IMR-90 (cell line): Measurements from ENCODE around the gene CCDC102A. TPM values are rescaled to one million over a fixed set of nuclear protein-coding genes. Genes with fewer than 3 reads are reported as not detected.

Source experiments
- ATAC-seq: fragments of 200-7000 bp; cut with Tn5 transposase; 2 replicates; pipeline ENCODE4 v1.9.1; 2020; ENCODE audit warnings: low read depth, mild to moderate bottlenecking, moderate library complexity
- BruUV-seq: library from RNA; stranded (reverse); fragments of 400-500 nt; replicated peaks from 2 replicates; lab custom pipeline; 2021; lab: Mats Ljungman, UMichigan
- CTCF ChIA-PET: fragments of 300-600 bp; formaldehyde crosslinking; extraction: SDS; loops from one replicate; lab custom pipeline; 2021; ENCODE audit warnings: antibody characterized with exemption; lab: Yijun Ruan, JAX
- POLR2A ChIA-PET: fragments of 300-600 bp; sonication (Branson Sonifier 250); formaldehyde crosslinking; loops from one replicate; lab custom pipeline; 2022; ENCODE audit warnings: antibody characterized with exemption; ENCODE audit not compliant: unreplicated experiment; lab: Charles Lee
- DNase-seq: peaks from one replicate; pipeline ENCODE4 v3.0.0; 2013
- H2AFZ ChIP-seq: replicated peaks from 2 replicates; pipeline ENCODE3; 2013; ENCODE audit warnings: low read length, mild to moderate bottlenecking; ENCODE audit not compliant: poor library complexity
- H2AK5ac ChIP-seq: 2 replicates; pipeline ENCODE4 v1.6.1; 2013; ENCODE audit warnings: low read depth, low read length, inconsistent platforms
- H2AK9ac ChIP-seq: replicated peaks from 2 replicates; pipeline ENCODE3; 2013; ENCODE audit warnings: mild to moderate bottlenecking, low read depth, low read length, moderate library complexity; ENCODE audit not compliant: poor library complexity
- H2BK120ac ChIP-seq: 2 replicates; pipeline ENCODE4 v1.6.1; 2013; ENCODE audit warnings: low read depth, low read length, inconsistent platforms
- H2BK15ac ChIP-seq: 3 replicates; pipeline ENCODE4 v1.6.1; 2013; ENCODE audit warnings: low read depth, low read length, inconsistent platforms
- H2BK20ac ChIP-seq: 2 replicates; pipeline ENCODE4 v1.6.1; 2013; ENCODE audit warnings: low read depth, mild to moderate bottlenecking, inconsistent platforms, low read length, moderate library complexity
- H2BK5ac ChIP-seq: 2 replicates; pipeline ENCODE4 v1.6.1; 2013; ENCODE audit warnings: mild to moderate bottlenecking, low read depth, low read length, inconsistent platforms; ENCODE audit not compliant: poor library complexity, severe bottlenecking
- H3K14ac ChIP-seq: replicated peaks from 2 replicates; pipeline ENCODE4 v1.6.1; 2013; ENCODE audit warnings: low read depth, low read length, inconsistent platforms
- H3K18ac ChIP-seq: 2 replicates; pipeline ENCODE4 v1.6.1; 2013; ENCODE audit warnings: low read depth, low read length, control low read depth
- H3K23ac ChIP-seq: 2 replicates; pipeline ENCODE4 v1.6.1; 2013; ENCODE audit warnings: low read depth, low read length, inconsistent platforms
- H3K27ac ChIP-seq: 2 replicates; pipeline ENCODE4 v1.5.1; 2013; ENCODE audit warnings: mild to moderate bottlenecking, control low read depth, low read length; ENCODE audit not compliant: insufficient read depth
- H3K27me3 ChIP-seq: 2 replicates; pipeline ENCODE4 v1.6.1; 2013; ENCODE audit warnings: low read length; ENCODE audit not compliant: control insufficient read depth, insufficient read depth
- H3K36me3 ChIP-seq: 2 replicates; pipeline ENCODE4 v1.6.1; 2013; ENCODE audit warnings: low read length, mixed read lengths; ENCODE audit not compliant: control insufficient read depth, insufficient read depth
- H3K4ac ChIP-seq: 2 replicates; pipeline ENCODE4 v1.6.1; 2013; ENCODE audit warnings: low read depth, low read length, inconsistent platforms
- H3K4me1 ChIP-seq: 2 replicates; pipeline ENCODE4 v1.6.1; 2013; ENCODE audit warnings: low read length, mixed read lengths; ENCODE audit not compliant: control insufficient read depth, insufficient read depth
- H3K4me2 ChIP-seq: 2 replicates; pipeline ENCODE4 v1.6.1; 2013; ENCODE audit warnings: low read depth, mild to moderate bottlenecking, control low read depth, low read length, moderate library complexity
- H3K4me3 ChIP-seq: 2 replicates; pipeline ENCODE4 v1.5.1; 2013; ENCODE audit warnings: low read depth, mild to moderate bottlenecking, control low read depth, low read length, moderate library complexity; ENCODE audit not compliant: insufficient read depth
- H3K56ac ChIP-seq: 2 replicates; pipeline ENCODE4 v1.6.1; 2013; ENCODE audit warnings: low read length, inconsistent platforms; ENCODE audit not compliant: insufficient read depth; ENCODE audit errors: extremely low read depth
- H3K79me1 ChIP-seq, 2 experiments: 2 replicates each; pipeline ENCODE4 v1.6.1; 2013; ENCODE audit warnings: low read length in 2 of 2, inconsistent platforms in 1 of 2, low read depth in 1 of 2
- H3K9ac ChIP-seq: 2 replicates; pipeline ENCODE4 v1.6.1; 2013; ENCODE audit warnings: low read depth, low read length, control low read depth
- H3K9me1 ChIP-seq: 2 replicates; pipeline ENCODE4 v1.6.1; 2013; ENCODE audit warnings: low read length, inconsistent platforms; ENCODE audit not compliant: insufficient read depth
- H3K9me3 ChIP-seq: 2 replicates; pipeline ENCODE4 v1.6.1; 2013; ENCODE audit warnings: low read length; ENCODE audit not compliant: control insufficient read depth, insufficient read depth
- H4K20me1 ChIP-seq: 2 replicates; pipeline ENCODE4 v1.6.1; 2013; ENCODE audit warnings: low read length, inconsistent platforms; ENCODE audit not compliant: insufficient read depth
- H4K5ac ChIP-seq: 2 replicates; pipeline ENCODE4 v1.6.1; 2013; ENCODE audit warnings: mild to moderate bottlenecking, low read depth, low read length, control low read depth
- H4K8ac ChIP-seq, 2 experiments: 2 replicates each; pipeline ENCODE4 v1.6.1; 2013; ENCODE audit warnings: low read depth in 2 of 2, low read length in 2 of 2, control low read depth in 1 of 2, inconsistent platforms in 1 of 2
- H4K91ac ChIP-seq: 2 replicates; pipeline ENCODE4 v1.6.1; 2013; ENCODE audit warnings: low read depth, low read length, inconsistent platforms; ENCODE audit not compliant: insufficient read depth
- CTCF ChIP-seq: conservative IDR thresholded peaks from 2 replicates; pipeline ENCODE4 v1.5.1; 2012; ENCODE audit warnings: mild to moderate bottlenecking, low read depth, low read length, improper control_type of control experiment
- MAFK ChIP-seq: IDR thresholded peaks from 2 replicates; pipeline ENCODE4 v1.6.1; 2012; ENCODE audit warnings: low read depth, low read length, improper control_type of control experiment
- RAD21 ChIP-seq: IDR thresholded peaks from 2 replicates; pipeline ENCODE4 v1.6.1; 2012; ENCODE audit warnings: low read length, improper control_type of control experiment
- SMC3 ChIP-seq: fragments of 150-350 bp; IDR thresholded peaks from 2 replicates; pipeline ENCODE4 v1.6.1; 2016; ENCODE audit warnings: low read depth, mild to moderate bottlenecking, antibody characterized with exemption, low read length, moderate library complexity
- WGBS, 2 experiments: methylation state at CpG; one replicate each; pipeline versions ENCODE4 v1.1.5 to v1.1.7; 2013; ENCODE audit warnings: missing lambda C conversion rate in 2 of 2; ENCODE audit not compliant: insufficient read length in 1 of 2; ENCODE audit errors: extremely low coverage in 2 of 2; 5-methylcytosine and 5-hydroxymethylcytosine counted together
- dilution Hi-C: fragments of 300-500 bp; cut with HindIII; formaldehyde crosslinking; loops from one replicate; pipeline ENCODE4 v1.14.3; 2018; ENCODE audit warnings: low sequenced_read_pairs; ENCODE audit not compliant: unreplicated experiment
- in situ Hi-C: fragments of 300-500 bp; cut with MboI; formaldehyde crosslinking; loops from 3 replicates; pipeline ENCODE4 v1.14.3; 2019; ENCODE audit warnings: low sequenced_read_pairs, inconsistent platforms, mixed read lengths
- intact Hi-C: fragments of 100-400 bp; cut with micrococcal nuclease; formaldehyde crosslinking; loops from 2 replicates; pipeline ENCODE4 v1.10.0; 2022
- polyA plus RNA-seq, 3 experiments: library from polyadenylated mRNA; depleted of rRNA; stranded (reverse); fragments of >200 nt; gene quantifications; 2 replicates each; pipeline ENCODE4 v1.2.3, GENCODE V29; 2012; ENCODE audit warnings: low replicate concordance in 1 of 3
- total RNA-seq: library from RNA; depleted of rRNA; stranded (reverse); fragments of >200 nt; gene quantifications from 2 replicates; pipeline ENCODE4 v1.2.3, GENCODE V29; 2012
- TF ChIP-seq, protein P1 (sequence below): fragments of 150-350 bp; IDR thresholded peaks from 2 replicates; pipeline ENCODE4 v1.6.1; 2016; ENCODE audit warnings: low read depth, mild to moderate bottlenecking, low read length, moderate library complexity, borderline replicate concordance

Gene CCDC102A
- total and polyA plus RNA-seq, 2 of the 4 experiments (the other 2 are of a cell fraction), result 5.4 to 8.5 TPM

- Histone ChIP-seq H3K9me3 (no peaks in the 10 kb centered on the region), H3K27me3 (no peaks in the 10 kb centered on the region), H4K5ac (no peak overlapping the region), H2AFZ (peak overlapping the region; percentile 16), H3K56ac (no peak overlapping the region), H2BK15ac (no peak overlapping the region), H3K4me2 (no peak overlapping the region), H3K36me3 (peaks cover 20% of the 10 kb centered on the region), H3K4me1 (no peaks in the 10 kb centered on the region; the same call in 1 of the 2 replicates), H2BK20ac (no peak overlapping the region), H2AK9ac (no peak overlapping the region), H3K9ac (no peak overlapping the region), H3K18ac (no peak overlapping the region), H3K9me1 (peaks cover 6% of the 10 kb centered on the region; the same call in 1 of the 2 replicates), H4K8ac (no peak overlapping the region), H3K4ac (no peak overlapping the region), H4K91ac (no peak overlapping the region), H2BK120ac (no peak overlapping the region), H2BK5ac (no peak overlapping the region), H3K23ac (no peak overlapping the region), H3K79me1 (no peaks in the 10 kb centered on the region), H2AK5ac (no peak overlapping the region), H4K20me1 (no peaks in the 10 kb centered on the region), H3K27ac (no peak overlapping the region), H3K4me3 (no peak overlapping the region), H3K14ac (no peak overlapping the region)
- POLR2A ChIA-PET, result no interaction called here
- intact Hi-C loops, result loop anchor here (1.0 to 2.0 kb wide), 3 partner anchors 58 to 101 kb away; partner anchors contain the start of gene POLR2C
- dilution Hi-C loops, result no loop called here
- in situ Hi-C loops, result loop anchor here (5.0 kb wide), 1 partner anchor 218 kb away; no protein-coding TSS in a partner anchor
- peak; percentile 96 for ATAC-seq
- DNase-seq, result peak; percentile 52
- BruUV-seq, result no TSS peak
- TF ChIP-seq, protein P1, sequence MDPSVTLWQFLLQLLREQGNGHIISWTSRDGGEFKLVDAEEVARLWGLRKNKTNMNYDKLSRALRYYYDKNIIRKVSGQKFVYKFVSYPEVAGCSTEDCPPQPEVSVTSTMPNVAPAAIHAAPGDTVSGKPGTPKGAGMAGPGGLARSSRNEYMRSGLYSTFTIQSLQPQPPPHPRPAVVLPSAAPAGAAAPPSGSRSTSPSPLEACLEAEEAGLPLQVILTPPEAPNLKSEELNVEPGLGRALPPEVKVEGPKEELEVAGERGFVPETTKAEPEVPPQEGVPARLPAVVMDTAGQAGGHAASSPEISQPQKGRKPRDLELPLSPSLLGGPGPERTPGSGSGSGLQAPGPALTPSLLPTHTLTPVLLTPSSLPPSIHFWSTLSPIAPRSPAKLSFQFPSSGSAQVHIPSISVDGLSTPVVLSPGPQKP, result no peak
- TF ChIP-seq MAFK (no peak), SMC3 (peak; percentile 88), RAD21 (peak; percentile 88), CTCF (peak; percentile 90)
- WGBS, 2 experiments, result 45% methylated on average over 8 of the region's 10 CpGs; no CpG with 5 or more reads in 1 of the 2 experiments
- CTCF ChIA-PET, result interaction anchor here (0.5 to 1.6 kb wide), 9 partner anchors 8 to 217 kb away, joined by 3 to 8 read pairs (median 4); no protein-coding TSS in a partner anchor
These were observed 16.5 kb downstream of the CCDC102A start for GRCh38 chr16:57519796-57520360.
